H9 (cell line): ENCODE data around the gene SLC25A12. TPM values are rescaled to one million over a fixed set of nuclear protein-coding genes. Genes with fewer than 3 reads are reported as not detected.

Experiments
- DNase-seq: peaks from one replicate; pipeline ENCODE4 v3.0.0-alpha.2; 2017
- H2AFZ ChIP-seq: one replicate; pipeline ENCODE4 v1.6.1; 2013; ENCODE audit warnings: mild to moderate bottlenecking, low read length, control low read depth, moderate library complexity
- H2AK5ac ChIP-seq: 2 replicates; pipeline ENCODE4 v1.6.1; 2013; ENCODE audit warnings: low read length, control low read depth, mixed read lengths; ENCODE audit not compliant: insufficient read length
- H2BK120ac ChIP-seq: one replicate; pipeline ENCODE4 v1.6.1; 2013; ENCODE audit warnings: low read depth, mild to moderate bottlenecking, low read length, control low read depth, inconsistent platforms; ENCODE audit not compliant: poor library complexity, severe bottlenecking
- H2BK12ac ChIP-seq: 2 replicates; pipeline ENCODE4 v1.6.1; 2013; ENCODE audit warnings: low read length, control low read depth, mixed read lengths, low read depth; ENCODE audit not compliant: insufficient read length
- H2BK15ac ChIP-seq: 2 replicates; pipeline ENCODE4 v1.6.1; 2013; ENCODE audit warnings: low read depth, low read length, control low read depth
- H2BK20ac ChIP-seq: one replicate; pipeline ENCODE4 v1.6.1; 2013; ENCODE audit warnings: low read depth, mild to moderate bottlenecking, low read length, control low read depth, inconsistent platforms; ENCODE audit not compliant: poor library complexity, severe bottlenecking
- H2BK5ac ChIP-seq: 2 replicates; pipeline ENCODE4 v1.6.1; 2013; ENCODE audit warnings: low read length, control low read depth, mixed read lengths; ENCODE audit not compliant: insufficient read length
- H3K14ac ChIP-seq: 2 replicates; pipeline ENCODE4 v1.6.1; 2013; ENCODE audit warnings: low read length, control low read depth; ENCODE audit not compliant: insufficient read depth
- H3K18ac ChIP-seq: 2 replicates; pipeline ENCODE4 v1.6.1; 2013; ENCODE audit warnings: low read depth, mild to moderate bottlenecking, mixed read lengths, low read length, control low read depth; ENCODE audit not compliant: insufficient read length
- H3K23ac ChIP-seq: 2 replicates; pipeline ENCODE4 v1.6.1; 2013; ENCODE audit warnings: low read length, control low read depth, mixed read lengths, low read depth; ENCODE audit not compliant: insufficient read length
- H3K23me2 ChIP-seq: 2 replicates; pipeline ENCODE4 v1.6.1; 2013; ENCODE audit warnings: low read depth, mild to moderate bottlenecking, mixed read lengths, low read length, control low read depth; ENCODE audit not compliant: insufficient read length, poor library complexity, severe bottlenecking
- H3K27ac ChIP-seq: 2 replicates; pipeline ENCODE4 v1.5.1; 2013; ENCODE audit warnings: low read length, control low read depth, mixed read lengths, low read depth; ENCODE audit not compliant: insufficient read length
- H3K27me3 ChIP-seq: 2 replicates; pipeline ENCODE4 v1.6.1; 2013; ENCODE audit warnings: low read length, control low read depth, inconsistent platforms; ENCODE audit not compliant: insufficient read depth
- H3K4ac ChIP-seq: 2 replicates; pipeline ENCODE4 v1.6.1; 2013; ENCODE audit warnings: low read depth, mild to moderate bottlenecking, control low read depth, inconsistent platforms, low read length, moderate library complexity
- H3K4me1 ChIP-seq: 2 replicates; pipeline ENCODE4 v1.6.1; 2013; ENCODE audit warnings: low read length, control low read depth, inconsistent platforms; ENCODE audit not compliant: insufficient read depth
- H3K4me2 ChIP-seq: 2 replicates; pipeline ENCODE4 v1.6.1; 2013; ENCODE audit warnings: low read length, control low read depth, mixed read lengths; ENCODE audit not compliant: insufficient read length, insufficient read depth
- H3K56ac ChIP-seq: 2 replicates; pipeline ENCODE4 v1.6.1; 2013; ENCODE audit warnings: low read depth, mild to moderate bottlenecking, mixed read lengths, low read length, control low read depth; ENCODE audit not compliant: insufficient read length
- H3K79me1 ChIP-seq: 2 replicates; pipeline ENCODE4 v1.6.1; 2013; ENCODE audit warnings: low read depth, mild to moderate bottlenecking, moderate library complexity, low read length, control low read depth, inconsistent platforms; ENCODE audit not compliant: insufficient read depth, poor library complexity, severe bottlenecking
- H3K79me2 ChIP-seq: 2 replicates; pipeline ENCODE4 v1.6.1; 2013; ENCODE audit warnings: low read length, control low read depth, inconsistent platforms; ENCODE audit not compliant: insufficient read depth
- H3K9ac ChIP-seq: 2 replicates; pipeline ENCODE4 v1.6.1; 2013; ENCODE audit warnings: low read length, control low read depth, mixed read lengths; ENCODE audit not compliant: insufficient read length; ENCODE audit errors: extremely low read depth
- H3K9me3 ChIP-seq: one replicate; pipeline ENCODE4 v1.6.1; 2013; ENCODE audit warnings: low read depth, low read length, inconsistent platforms; ENCODE audit not compliant: control insufficient read depth
- H3T11ph ChIP-seq: one replicate; pipeline ENCODE4 v1.6.1; 2013; ENCODE audit warnings: mild to moderate bottlenecking, low read length, control low read depth, inconsistent platforms
- H4K20me1 ChIP-seq: one replicate; pipeline ENCODE4 v1.6.1; 2013; ENCODE audit not compliant: control insufficient read depth, insufficient read length, insufficient read depth
- H4K5ac ChIP-seq: 2 replicates; pipeline ENCODE4 v1.6.1; 2013; ENCODE audit warnings: low read depth, mild to moderate bottlenecking, mixed read lengths, low read length, control low read depth; ENCODE audit not compliant: insufficient read length
- H4K8ac ChIP-seq: replicated peaks from 2 replicates; pipeline ENCODE4 v1.6.1; 2013; ENCODE audit warnings: low read length, control low read depth, mixed read lengths, low read depth; ENCODE audit not compliant: insufficient read length
- H4K91ac ChIP-seq: 2 replicates; pipeline ENCODE4 v1.6.1; 2013; ENCODE audit warnings: low read depth, mild to moderate bottlenecking, moderate library complexity, mixed read lengths, low read length, control low read depth; ENCODE audit not compliant: insufficient read length
- H3K27ac Mint-ChIP-seq, 3 experiments: 2 replicates in 2 of 3; 3 replicates in 1 of 3; pipeline ENCODE4 v1.8.0; 2020 to 2021; ENCODE audit warnings: mixed read lengths in 3 of 3, mild to moderate bottlenecking in 1 of 3, moderate library complexity in 1 of 3
- H3K27me3 Mint-ChIP-seq: 2 replicates; pipeline ENCODE4 v1.8.0; 2021; ENCODE audit warnings: low read depth, mild to moderate bottlenecking, moderate library complexity, mixed read lengths
- H3K36me3 Mint-ChIP-seq, 3 experiments: 2 replicates in 2 of 3; 3 replicates in 1 of 3; pipeline ENCODE4 v1.8.0; 2020 to 2021; ENCODE audit warnings: low read depth in 3 of 3, mixed read lengths in 3 of 3; ENCODE audit not compliant: insufficient read depth in 1 of 3
- H3K4me1 Mint-ChIP-seq, 2 experiments: 2 replicates each; pipeline ENCODE4 v1.8.0; 2020; ENCODE audit warnings: mixed read lengths in 2 of 2
- H3K4me3 Mint-ChIP-seq, 2 experiments: 2 replicates in 1 of 2; 3 replicates in 1 of 2; pipeline ENCODE4 v1.8.0; 2020 to 2021; ENCODE audit warnings: mild to moderate bottlenecking in 2 of 2, mixed read lengths in 2 of 2, moderate library complexity in 1 of 2
- H3K9me3 Mint-ChIP-seq, 2 experiments: 2 replicates in 1 of 2; 3 replicates in 1 of 2; pipeline ENCODE4 v1.8.0; 2020; ENCODE audit warnings: mild to moderate bottlenecking in 2 of 2, mixed read lengths in 2 of 2, moderate library complexity in 1 of 2
- WGBS: extraction: QIAGEN DNeasy Blood & Tissue Kit; methylation state at CpG from one replicate; pipeline ENCODE4 v1.1.7; 2013; ENCODE audit warnings: missing lambda C conversion rate, low lambda C conversion rate, mixed read lengths; ENCODE audit not compliant: insufficient read length; ENCODE audit errors: extremely low coverage; 5-methylcytosine and 5-hydroxymethylcytosine counted together
- total RNA-seq: library from RNA; stranded (reverse); gene quantifications from 2 replicates; pipeline ENCODE4 v1.2.1, GENCODE V29; 2021
- TF ChIP-seq, protein P1 (sequence below): fragments of 200-600 bp; sonication (generic); conservative IDR thresholded peaks from 3 replicates; pipeline ENCODE4 v1.8.0; 2021; ENCODE audit warnings: antibody characterized with exemption, mild to moderate bottlenecking

The SLC25A12 gene
- total RNA-seq, 1 experiment from 2014 or later, result 10.1 TPM

DNA sequence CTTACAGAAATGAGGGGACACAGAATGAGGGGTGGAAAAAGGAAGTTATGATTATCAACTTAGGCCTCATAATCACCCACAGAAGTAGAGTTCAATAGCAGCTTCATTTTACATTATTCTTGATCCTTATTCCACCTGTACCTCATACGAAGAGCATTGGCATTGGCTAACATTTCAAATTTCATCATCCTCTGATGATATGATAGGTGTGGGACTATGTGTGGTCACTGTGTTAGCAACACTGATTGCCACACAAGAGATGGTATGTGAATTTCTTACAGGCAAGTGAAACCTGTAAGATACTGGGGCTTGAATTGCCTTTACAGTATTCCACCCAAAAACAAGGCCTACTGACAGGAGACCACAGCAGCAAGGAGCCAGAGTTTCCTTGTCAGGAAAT, 14.2 kb upstream of the SLC25A12 start:
- Histone ChIP-seq H3K4me1 (no peaks in the 10 kb centered on the region), H2BK120ac (no peak overlapping the region), H2BK12ac (no peak overlapping the region), H3K4me2 (no peak overlapping the region), H3K4ac (no peak overlapping the region), H2AK5ac (no peak overlapping the region), H2BK20ac (no peak overlapping the region), H3K56ac (no peak overlapping the region), H3K9me3 (no peaks in the 10 kb centered on the region), H4K20me1 (no peaks in the 10 kb centered on the region), H3K23ac (no peak overlapping the region), H3K18ac (no peak overlapping the region), H4K91ac (no peak overlapping the region), H3K14ac (no peak overlapping the region), H4K5ac (no peak overlapping the region), H3K27ac (no peak overlapping the region), H3T11ph (no peak overlapping the region), H2BK5ac (no peak overlapping the region), H4K8ac (no peak overlapping the region), H2BK15ac (no peak overlapping the region), H2AFZ (no peak overlapping the region), H3K23me2 (no peaks in the 10 kb centered on the region), H3K27me3 (no peaks in the 10 kb centered on the region), H3K79me1 (no peaks in the 10 kb centered on the region), H3K79me2 (no peaks in the 10 kb centered on the region), H3K9ac (no peak overlapping the region)
- peaks cover 4% of the 10 kb centered on the region for H3K27me3 Mint-ChIP-seq
- DNase-seq, result no peak
- no peaks in the 10 kb centered on the region for H3K4me1 Mint-ChIP-seq
- H3K4me3 Mint-ChIP-seq, result no peak overlapping the region
- no peaks in the 10 kb centered on the region for H3K9me3 Mint-ChIP-seq
- H3K36me3 Mint-ChIP-seq, result no peaks in the 10 kb centered on the region
- WGBS, result no CpG with 5 or more reads among the region's 1 CpG
- H3K27ac Mint-ChIP-seq, result no peak overlapping the region
- TF ChIP-seq, protein P1, sequence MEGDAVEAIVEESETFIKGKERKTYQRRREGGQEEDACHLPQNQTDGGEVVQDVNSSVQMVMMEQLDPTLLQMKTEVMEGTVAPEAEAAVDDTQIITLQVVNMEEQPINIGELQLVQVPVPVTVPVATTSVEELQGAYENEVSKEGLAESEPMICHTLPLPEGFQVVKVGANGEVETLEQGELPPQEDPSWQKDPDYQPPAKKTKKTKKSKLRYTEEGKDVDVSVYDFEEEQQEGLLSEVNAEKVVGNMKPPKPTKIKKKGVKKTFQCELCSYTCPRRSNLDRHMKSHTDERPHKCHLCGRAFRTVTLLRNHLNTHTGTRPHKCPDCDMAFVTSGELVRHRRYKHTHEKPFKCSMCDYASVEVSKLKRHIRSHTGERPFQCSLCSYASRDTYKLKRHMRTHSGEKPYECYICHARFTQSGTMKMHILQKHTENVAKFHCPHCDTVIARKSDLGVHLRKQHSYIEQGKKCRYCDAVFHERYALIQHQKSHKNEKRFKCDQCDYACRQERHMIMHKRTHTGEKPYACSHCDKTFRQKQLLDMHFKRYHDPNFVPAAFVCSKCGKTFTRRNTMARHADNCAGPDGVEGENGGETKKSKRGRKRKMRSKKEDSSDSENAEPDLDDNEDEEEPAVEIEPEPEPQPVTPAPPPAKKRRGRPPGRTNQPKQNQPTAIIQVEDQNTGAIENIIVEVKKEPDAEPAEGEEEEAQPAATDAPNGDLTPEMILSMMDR, result no peak
